Stimulated activated CD4-positive, alpha-beta T cell treated with anti-CD3 and anti-CD28 coated beads, Interleukin-1b, Interleukin-23, amount 100 ng/mL, for 24 hours (primary cell): ENCODE results near the gene XBP1.
"Not testable (repeated sequence)": the region's sequence is repeated elsewhere in the genome, so short reads cannot be mapped to it uniquely, and the experiment has no call there.

Source experiments
- DNase-seq, 4 experiments: peaks; one replicate each; pipeline ENCODE4 v3.0.0-alpha.2; 2020; ENCODE audit warnings: low read depth in 4 of 4, low spot score in 1 of 4

XBP1 gene

GRCh38 chr22:28819253-28820096 is 19.1 kb upstream of the XBP1 start:
- DNase-seq, result no peak

GRCh38 chr22:28817919-28818859 is 17.8 kb upstream of the XBP1 start:
- no peak for DNase-seq

- no peak for DNase-seq
These were observed 16.7 kb upstream of the XBP1 start for GRCh38 chr22:28817064-28817463.

GRCh38 chr22:28815729-28816128 is 15.4 kb upstream of the XBP1 start:
- no peak for DNase-seq

GRCh38 chr22:28815111-28815510 is 14.7 kb upstream of the XBP1 start:
- no peak for DNase-seq

- DNase-seq, result no peak
These were observed 13.6 kb upstream of the XBP1 start for GRCh38 chr22:28813772-28814518.

GRCh38 chr22:28812516-28812915 is 12.1 kb upstream of the XBP1 start:
- no peak for DNase-seq

GRCh38 chr22:28810821-28811491 is 10.6 kb upstream of the XBP1 start:
- DNase-seq, result no peak

GRCh38 chr22:28808716-28809355 is 8.5 kb upstream of the XBP1 start:
- DNase-seq, result no peak

- not testable (repeated sequence) for DNase-seq
These were observed 5.1 kb upstream of the XBP1 start for GRCh38 chr22:28805426-28805825.

- DNase-seq, result no peak
These were observed 2.3 kb upstream of the XBP1 start for GRCh38 chr22:28802595-28803123.

GRCh38 chr22:28801845-28802594 is 1.7 kb upstream of the XBP1 start:
- DNase-seq, result no peak

GRCh38 chr22:28799606-28800307 is 612 bp downstream of the XBP1 start:
- DNase-seq, result no peak

- DNase-seq, result no peak
These were observed 1.4 kb downstream of the XBP1 start for GRCh38 chr22:28798810-28799605.

GRCh38 chr22:28795932-28796856 is 4.2 kb downstream of the XBP1 start:
- DNase-seq, result no peak

- no peak for DNase-seq
These were observed 5.2 kb downstream of the XBP1 start for GRCh38 chr22:28795071-28795693.
